OCI-LY7 (cell line): ENCODE results near the gene DMC1. TPM values are rescaled to one million over a fixed set of nuclear protein-coding genes. Genes with fewer than 3 reads are reported as not detected.

ENCODE experiments used
- BruUV-seq: library from RNA; stranded (reverse); fragments of 400-500 nt; replicated peaks from 2 replicates; lab custom pipeline; 2021; lab: Mats Ljungman, UMichigan
- CTCF ChIA-PET: fragments of 300-600 bp; sonication (Branson Sonifier 250); formaldehyde crosslinking; loops from one replicate; lab custom pipeline; 2022; ENCODE audit warnings: antibody characterized with exemption; ENCODE audit not compliant: unreplicated experiment; lab: Charles Lee
- POLR2A ChIA-PET: fragments of 300-600 bp; sonication (Branson Sonifier 250); formaldehyde crosslinking; loops from one replicate; lab custom pipeline; 2022; ENCODE audit warnings: antibody characterized with exemption; lab: Charles Lee
- DNase-seq: peaks from one replicate; pipeline ENCODE4 v3.0.0-alpha.2; 2015; ENCODE audit warnings: low spot score
- H2AFZ ChIP-seq: fragments of 200-600 bp; sonication (generic), shearing (Covaris generic); 2 replicates; pipeline ENCODE4 v1.6.1; 2014; ENCODE audit warnings: mild to moderate bottlenecking, antibody characterized with exemption, low read length, moderate library complexity
- H3K27ac ChIP-seq: fragments of 200-600 bp; sonication (generic); 2 replicates; pipeline ENCODE4 v1.5.1; 2014; ENCODE audit warnings: mixed run types, low read depth, mild to moderate bottlenecking, moderate library complexity, low read length, inconsistent platforms; ENCODE audit not compliant: poor library complexity, severe bottlenecking
- H3K36me3 ChIP-seq: fragments of 200-600 bp; sonication (generic); 2 replicates; pipeline ENCODE4 v1.6.1; 2014; ENCODE audit warnings: mild to moderate bottlenecking, antibody characterized with exemption, low read length, moderate library complexity, mixed read lengths; ENCODE audit not compliant: insufficient read depth
- H3K4me1 ChIP-seq: fragments of 200-600 bp; sonication (generic); 2 replicates; pipeline ENCODE4 v1.5.1; 2014; ENCODE audit warnings: mild to moderate bottlenecking, low read length; ENCODE audit not compliant: insufficient read depth, poor library complexity, severe bottlenecking
- H3K4me2 ChIP-seq: fragments of 200-600 bp; sonication (generic); 2 replicates; pipeline ENCODE4 v1.6.1; 2014; ENCODE audit warnings: mild to moderate bottlenecking, low read length
- H3K4me3 ChIP-seq: fragments of 200-600 bp; sonication (generic); 2 replicates; pipeline ENCODE4 v1.5.1; 2014; ENCODE audit warnings: mild to moderate bottlenecking, low read depth, low read length; ENCODE audit not compliant: poor library complexity, severe bottlenecking
- H3K79me2 ChIP-seq: fragments of 200-600 bp; sonication (generic); 2 replicates; pipeline ENCODE4 v1.6.1; 2016; ENCODE audit warnings: low read depth, mild to moderate bottlenecking, low read length, moderate library complexity, mixed read lengths; ENCODE audit not compliant: insufficient read depth
- H3K9me2 ChIP-seq: fragments of 200-600 bp; sonication (generic); 2 replicates; pipeline ENCODE4 v1.6.1; 2016; ENCODE audit warnings: mild to moderate bottlenecking, low read length, mixed read lengths; ENCODE audit not compliant: insufficient read depth
- H3K9me3 ChIP-seq: fragments of 200-600 bp; sonication (generic); 2 replicates; pipeline ENCODE4 v1.6.1; 2014; ENCODE audit warnings: mild to moderate bottlenecking, mixed run types, low read length, mixed read lengths
- H4K20me1 ChIP-seq: fragments of 200-600 bp; sonication (generic); 2 replicates; pipeline ENCODE4 v1.6.1; 2014; ENCODE audit warnings: mild to moderate bottlenecking, antibody characterized with exemption, low read length, moderate library complexity, mixed read lengths; ENCODE audit not compliant: insufficient read depth
- CTCF ChIP-seq: fragments of 200-600 bp; sonication (generic); conservative IDR thresholded peaks from 2 replicates; pipeline ENCODE4 v1.5.1; 2014; ENCODE audit warnings: mild to moderate bottlenecking, antibody characterized with exemption, low read length, moderate library complexity, mixed read lengths
- EZH2phosphoT487 ChIP-seq: fragments of 200-600 bp; sonication (generic); IDR thresholded peaks from 2 replicates; pipeline ENCODE4 v1.6.1; 2018; ENCODE audit warnings: low read depth, borderline replicate concordance, mild to moderate bottlenecking, mixed run types, antibody characterized with exemption, low read length, moderate library complexity, mixed read lengths
- intact Hi-C: fragments of 100-400 bp; cut with micrococcal nuclease; formaldehyde crosslinking; loops from one replicate; pipeline ENCODE4 v1.10.0; 2022; ENCODE audit not compliant: unreplicated experiment
- total RNA-seq, 2 experiments: library from RNA; depleted of rRNA in 1 of 2; stranded (reverse); fragments of >200 nt in 1 of 2; shearing (Covaris generic) in 1 of 2; gene quantifications; 2 replicates each; pipeline ENCODE4 v1.2.3, GENCODE V29; 2014 to 2022

DMC1 gene
- total RNA-seq, 2 experiments from 2014 or later, result 40.6 to 44.3 TPM

- no TSS peak for BruUV-seq
- Histone ChIP-seq H3K4me1 (no peaks in the 10 kb centered on the region), H2AFZ (no peak overlapping the region), H3K27ac (no peak overlapping the region), H3K9me3 (no peaks in the 10 kb centered on the region), H4K20me1 (no peaks in the 10 kb centered on the region), H3K36me3 (no peaks in the 10 kb centered on the region), H3K4me2 (no peak overlapping the region), H3K9me2 (no peaks in the 10 kb centered on the region), H3K79me2 (no peaks in the 10 kb centered on the region), H3K4me3 (no peak overlapping the region)
- ChIA-PET POLR2A (no interaction called here), CTCF (no interaction called here)
- TF ChIP-seq EZH2phosphoT487, result no peak
- intact Hi-C loops, result no loop called here
- no peak for DNase-seq
Measured at GRCh38 chr22:38578505-38578904, 8.5 kb upstream of the DMC1 start.

GRCh38 chr22:38572065-38572464 lies 2.1 kb upstream of the DMC1 start:
- peak; percentile 66 for DNase-seq
- Histone ChIP-seq H3K9me3 (no peaks in the 10 kb centered on the region), H3K4me1 (peaks cover 23% of the 10 kb centered on the region), H3K27ac (no peak overlapping the region), H3K4me3 (no peak overlapping the region), H3K36me3 (peaks cover 11% of the 10 kb centered on the region; the same call in 1 of the 2 replicates), H3K9me2 (no peaks in the 10 kb centered on the region), H3K79me2 (peaks cover 16% of the 10 kb centered on the region; the same call in 1 of the 2 replicates), H2AFZ (no peak overlapping the region), H4K20me1 (no peaks in the 10 kb centered on the region), H3K4me2 (peak overlapping the region; percentile 73; the same call in 1 of the 2 replicates)
- TF ChIP-seq CTCF (peak; percentile 93), EZH2phosphoT487 (no peak)
- POLR2A ChIA-PET, result interaction anchor here (0.7 to 1.5 kb wide), 2 partner anchors 138 to 173 kb away, joined by 3 to 8 read pairs; no protein-coding TSS in a partner anchor
- no TSS peak for BruUV-seq
- CTCF ChIA-PET, result interaction anchor here (0.6 to 1.2 kb wide), 2 partner anchors 136 to 520 kb away, joined by 3 to 6 read pairs; no protein-coding TSS in a partner anchor
- intact Hi-C loops, result loop anchor here (5.0 kb wide), 3 partner anchors 110 to 370 kb away; partner anchors contain the start of gene MAFF

- intact Hi-C loops, result loop anchor here (1.0 to 5.0 kb wide), 6 partner anchors 64 to 519 kb away; partner anchors contain the start of genes DDX17 and MAFF
- Histone ChIP-seq H3K4me2 (peak overlapping the region; percentile 73), H3K27ac (peak overlapping the region; percentile 70), H3K79me2 (peaks cover 16% of the 10 kb centered on the region; the same call in 1 of the 2 replicates), H3K9me2 (no peaks in the 10 kb centered on the region), H3K4me3 (peak overlapping the region; percentile 69), H3K4me1 (peaks cover 23% of the 10 kb centered on the region), H3K36me3 (peaks cover 17% of the 10 kb centered on the region; the same call in 1 of the 2 replicates), H2AFZ (peak overlapping the region; percentile 33; the same call in 1 of the 2 replicates), H4K20me1 (no peaks in the 10 kb centered on the region), H3K9me3 (no peaks in the 10 kb centered on the region)
- POLR2A ChIA-PET, result interaction anchor here (0.7 to 1.5 kb wide), 3 partner anchors 9 to 172 kb away, joined by 3 to 8 read pairs (median 5); partner anchors contain the start of gene TOMM22
- TF ChIP-seq CTCF (peak; percentile 66), EZH2phosphoT487 (no peak)
- CTCF ChIA-PET, result no interaction called here
- TSS peak; percentile 89 for BruUV-seq
- peak; percentile 72 for DNase-seq
Measured at GRCh38 chr22:38570779-38571364, 889 bp upstream of the DMC1 start.
